Bone marrow (tissue), 2 donors: ENCODE results near the gene STIM2.
A peak's percentile ranks its signal among the peaks of the same experiment; 100 is the strongest.
"Not testable (repeated sequence)": the region's sequence is repeated elsewhere in the genome, so short reads cannot be mapped to it uniquely, and the experiment has no call there.

ENCODE experiments used
- DNase-seq, 2 donors: peaks; one replicate each; lab custom pipeline; 2025; lab: John Stamatoyannopoulos, UW

The STIM2 gene

GRCh38 chr4:26953770-26954423, 93.3 kb downstream of the STIM2 start:
- no peak for DNase-seq

DNA sequence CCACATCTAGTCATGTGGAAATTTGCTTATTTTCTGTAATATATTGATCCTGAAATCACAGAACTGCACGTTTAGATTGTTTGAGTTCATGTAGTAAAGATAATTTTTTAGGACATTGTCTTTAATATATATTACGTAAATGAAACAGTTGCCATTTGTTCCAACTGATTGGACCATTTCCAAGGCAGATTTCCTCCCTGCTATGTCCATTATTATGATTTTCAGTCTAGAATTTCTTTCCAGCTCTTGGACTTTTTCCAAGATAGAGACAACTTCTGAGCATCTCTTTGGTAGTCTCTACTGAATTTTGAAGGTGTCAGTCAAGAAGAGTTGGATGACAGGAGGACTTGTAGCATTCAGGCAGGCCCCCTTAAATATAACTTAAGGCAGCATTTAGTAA, 94.6 kb downstream of the STIM2 start:
- DNase-seq: no peak

DNA sequence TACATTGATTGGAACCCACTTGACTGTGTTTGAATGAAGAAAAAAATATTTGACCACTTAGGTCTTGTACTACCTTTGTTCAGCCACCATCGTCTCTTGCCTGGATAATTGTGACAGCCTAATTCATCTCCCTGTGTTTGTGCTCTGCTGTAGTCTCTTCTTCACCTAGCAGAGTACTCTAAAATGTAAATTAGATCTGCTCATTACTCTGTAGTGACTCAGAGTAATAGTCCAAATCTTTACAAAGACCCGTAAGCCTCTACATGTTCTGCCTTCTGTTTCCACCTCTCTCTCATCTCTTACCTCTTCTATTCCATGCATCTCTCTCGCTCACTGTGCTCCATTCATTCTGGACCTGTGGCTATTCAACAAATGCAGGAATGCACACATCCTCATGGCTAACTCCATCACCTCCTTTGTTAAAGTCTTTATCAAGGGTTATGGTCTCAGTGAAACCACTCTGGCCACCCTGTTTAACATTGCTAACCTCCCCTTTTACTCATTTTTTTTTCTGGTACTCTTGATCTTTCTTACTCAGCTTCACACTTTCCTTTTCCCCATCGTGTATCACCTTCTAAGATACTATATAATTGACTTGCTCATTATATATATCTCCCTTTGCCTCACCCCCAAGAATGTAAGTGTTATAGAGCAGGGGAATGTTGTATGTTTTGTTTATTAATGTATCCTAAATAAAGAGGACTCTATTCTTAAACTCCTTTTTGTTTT, 98.4 kb downstream of the STIM2 start:
- DNase-seq: no peak

DNA sequence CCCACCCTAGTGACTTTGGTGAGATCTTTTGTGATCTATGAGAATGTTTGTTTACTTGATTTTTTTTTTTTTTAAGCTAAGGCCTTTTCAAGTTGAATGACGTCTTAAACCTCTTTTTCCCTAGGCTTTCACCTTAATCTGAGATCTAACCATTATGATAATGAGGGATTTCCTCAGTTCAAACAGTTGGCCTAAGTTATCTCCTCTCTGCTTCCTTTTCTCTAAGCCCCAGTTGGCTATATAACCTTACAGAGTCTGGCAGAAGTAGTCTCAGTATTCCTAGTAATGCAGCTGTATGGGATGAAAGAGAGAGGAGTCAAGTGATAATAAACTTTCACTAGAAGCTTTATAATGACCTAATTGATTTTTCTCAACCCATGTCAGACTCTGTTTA, 99.0 kb downstream of the STIM2 start:
- no peak for DNase-seq

- DNase-seq: no peak
Measured at GRCh38 chr4:26962720-26963119, 102.1 kb downstream of the STIM2 start.

GRCh38 chr4:26964512-26964911, 103.9 kb downstream of the STIM2 start:
- no peak for DNase-seq

DNA sequence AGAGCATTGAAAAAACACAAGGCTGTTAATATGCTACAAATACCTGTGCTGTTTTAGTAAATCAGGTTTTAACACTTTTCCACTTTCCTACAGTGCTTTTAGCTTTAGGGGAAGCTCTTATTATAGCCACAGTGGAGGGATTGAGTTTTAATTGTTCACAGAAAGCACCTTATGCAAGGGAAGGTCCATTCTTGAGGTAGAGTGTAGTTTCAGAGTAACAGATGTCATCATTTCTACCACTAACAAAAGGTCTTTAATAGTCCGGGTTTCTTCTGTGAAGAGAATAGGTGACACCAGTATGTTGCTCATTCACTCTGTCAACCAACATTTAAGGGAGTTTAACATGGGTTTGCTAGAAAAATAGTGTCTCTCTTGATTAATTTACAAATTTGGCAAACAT, 104.4 kb downstream of the STIM2 start:
- no peak for DNase-seq

GRCh38 chr4:26975464-26976181, 115.0 kb downstream of the STIM2 start:
- DNase-seq: not testable (repeated sequence)

DNA sequence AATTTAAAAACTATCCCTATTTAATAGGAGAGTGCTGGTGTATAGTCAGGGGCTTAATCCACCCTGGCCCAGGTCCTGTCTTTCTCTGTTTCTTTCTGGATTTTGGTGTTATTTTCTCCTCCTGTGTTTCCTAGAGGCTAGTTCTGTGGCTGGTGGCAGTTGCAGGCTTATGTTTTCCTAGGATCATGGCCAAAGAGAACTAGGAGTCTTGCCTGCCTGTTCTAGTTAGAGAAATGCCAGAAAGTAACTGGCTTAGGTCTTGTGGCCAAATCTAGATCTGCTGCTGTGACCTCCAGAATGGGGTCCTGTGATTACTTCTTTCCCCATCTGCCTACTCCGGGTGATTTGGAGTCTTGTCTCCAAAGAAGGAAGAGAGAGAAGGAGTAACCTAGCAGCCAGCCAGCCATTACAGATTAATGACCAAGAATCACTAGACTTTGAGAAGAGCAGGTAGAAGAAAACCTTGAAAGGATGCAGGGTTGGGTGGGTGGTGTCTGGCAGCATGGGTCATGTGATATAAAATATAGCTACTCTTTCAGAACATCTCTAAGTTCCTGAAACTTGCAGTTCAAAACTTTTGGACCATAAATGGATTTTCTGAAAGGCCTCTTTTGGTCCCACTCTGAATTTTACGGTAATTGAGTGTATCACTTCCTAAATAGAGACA, 117.9 kb downstream of the STIM2 start:
- no peak for DNase-seq

GRCh38 chr4:26984896-26985295, 124.3 kb downstream of the STIM2 start:
- DNase-seq: no peak

DNA sequence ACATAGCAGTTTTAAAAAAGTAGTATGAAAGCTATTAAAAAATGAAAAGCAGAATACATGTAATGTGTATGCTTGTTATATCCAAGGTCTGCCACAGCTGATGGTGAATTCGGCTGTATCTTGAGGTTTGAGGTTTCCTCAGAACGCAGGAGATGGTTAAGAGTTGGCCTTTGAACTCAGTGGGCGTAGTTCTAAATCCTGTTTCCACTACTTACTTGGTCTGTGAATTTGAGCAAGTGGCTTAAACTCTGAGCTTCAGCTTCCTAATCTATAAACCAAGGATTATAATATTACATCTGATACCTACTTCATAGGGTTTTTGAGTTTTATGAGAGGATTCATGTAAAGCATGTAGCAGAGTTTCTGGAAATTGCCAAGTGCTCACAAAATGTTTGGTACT, 125.2 kb downstream of the STIM2 start:
- DNase-seq: no peak

GRCh38 chr4:26987191-26987590, 126.5 kb downstream of the STIM2 start:
- DNase-seq: no peak

DNA sequence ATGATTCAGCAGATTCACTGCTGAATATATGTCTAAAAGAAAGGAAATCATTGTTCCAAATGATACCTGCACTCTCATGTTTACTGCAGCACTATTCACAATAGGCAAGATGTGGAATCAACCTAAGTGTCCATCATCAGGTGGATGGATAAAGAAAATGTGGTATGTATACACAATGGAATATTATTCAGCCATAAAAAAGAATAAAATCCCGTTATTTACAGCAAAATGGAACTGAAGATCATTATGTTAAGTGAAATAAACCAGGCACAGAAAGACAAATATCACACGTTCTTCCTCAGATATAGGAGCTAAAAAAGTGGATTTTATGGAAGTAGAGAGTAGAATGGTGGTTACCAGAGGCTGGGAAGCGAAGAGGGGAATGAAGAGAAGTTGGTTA, 130.4 kb downstream of the STIM2 start:
- DNase-seq: no peak

DNA sequence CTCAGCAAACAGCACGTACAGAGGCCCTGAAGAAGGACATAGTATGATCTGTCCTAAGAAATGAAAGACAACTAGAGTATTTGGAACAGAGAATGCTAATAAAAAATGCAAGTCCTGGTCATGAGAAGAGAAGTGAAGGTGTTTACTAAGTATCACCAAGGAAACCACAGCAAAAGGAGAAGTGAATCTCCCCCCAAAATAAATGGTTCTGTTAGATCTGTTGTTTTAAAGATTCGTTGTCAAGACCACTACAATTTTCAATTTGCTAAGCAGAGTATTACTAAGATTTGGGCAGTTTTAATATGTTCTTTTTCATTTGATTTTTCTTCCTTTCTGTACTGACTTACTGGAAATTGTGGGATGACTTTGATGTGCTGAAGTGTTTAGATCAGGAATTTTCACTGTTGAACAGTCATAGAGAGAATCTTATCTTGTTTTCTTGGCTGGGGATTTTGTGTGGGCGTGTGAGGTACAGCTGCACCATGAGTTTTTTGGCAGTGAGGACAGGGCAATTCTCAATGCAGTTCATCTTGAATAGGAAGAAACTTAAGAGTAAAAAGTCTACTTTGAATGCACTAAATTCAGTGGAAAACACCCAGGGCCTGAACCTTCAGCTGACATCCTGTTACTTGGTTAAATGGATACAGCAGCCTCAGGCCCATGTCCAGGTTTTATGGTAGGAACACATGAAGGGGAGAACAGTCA, 132.2 kb downstream of the STIM2 start:
- DNase-seq: peak in 1 of 2 donors; percentile 71

DNA sequence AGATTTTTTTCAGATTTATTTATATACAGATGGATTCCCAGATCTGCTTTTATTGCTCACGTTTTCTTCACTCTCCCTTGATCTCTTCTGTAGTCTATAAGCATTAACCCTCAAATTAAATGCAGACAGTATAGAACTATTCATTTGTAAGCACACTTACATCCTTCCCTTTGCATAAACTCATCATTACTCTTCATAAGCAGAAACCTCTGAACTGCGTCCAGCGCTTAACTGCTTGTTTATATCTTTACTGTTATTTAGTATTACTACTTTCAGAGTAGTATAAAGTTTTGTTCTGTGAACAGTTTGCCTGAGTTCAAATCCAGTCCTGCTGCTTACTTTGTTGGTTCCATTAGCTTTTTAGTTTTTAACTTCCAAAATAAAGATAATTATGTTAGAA, 132.9 kb downstream of the STIM2 start:
- DNase-seq: no peak

DNA sequence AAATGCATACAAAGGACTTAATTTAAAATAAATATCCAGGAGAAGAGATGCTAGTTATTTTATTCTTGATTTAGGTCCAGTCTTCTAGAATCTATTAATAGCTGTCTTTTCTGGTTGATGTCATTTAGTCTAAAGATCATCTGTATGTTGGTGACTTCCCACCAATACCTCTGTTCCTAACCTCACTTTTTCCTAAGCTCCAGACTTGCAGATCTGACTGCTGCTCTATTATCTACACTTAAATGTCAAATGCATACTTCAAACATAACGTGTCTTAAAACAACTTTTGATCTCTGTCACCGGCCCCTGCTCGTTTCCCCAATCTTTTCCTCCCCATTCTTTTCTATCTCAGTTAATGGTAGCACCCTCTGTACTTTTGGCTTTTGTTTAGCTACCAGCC, 133.3 kb downstream of the STIM2 start:
- no peak for DNase-seq

- no peak for DNase-seq
Measured at GRCh38 chr4:26995316-26995715, 134.7 kb downstream of the STIM2 start.

- DNase-seq: no peak
Measured at GRCh38 chr4:26996745-26997144, 136.1 kb downstream of the STIM2 start.

DNA sequence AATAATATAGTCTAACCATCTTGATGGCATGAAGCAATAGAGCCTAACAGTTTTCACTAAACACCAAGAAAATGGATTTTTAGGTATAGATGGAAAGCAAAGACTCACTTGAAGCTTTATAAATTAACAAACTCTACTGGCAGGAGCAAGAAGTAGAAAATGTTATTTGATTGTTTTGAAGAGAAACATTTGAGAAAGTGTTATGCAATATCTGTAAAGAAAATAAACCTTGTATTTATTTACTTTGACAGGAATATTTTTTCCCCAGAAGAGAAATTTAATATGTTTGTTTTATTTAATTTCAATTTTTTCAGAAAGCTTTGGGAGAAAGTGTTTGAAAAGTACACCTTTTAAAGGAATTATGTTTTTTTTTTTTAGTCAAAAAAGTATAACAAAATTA, 139.0 kb downstream of the STIM2 start:
- DNase-seq: no peak

GRCh38 chr4:27000122-27000521, 139.5 kb downstream of the STIM2 start:
- no peak for DNase-seq

- DNase-seq: no peak
Measured at GRCh38 chr4:27000820-27001219, 140.2 kb downstream of the STIM2 start.
